Natural killer cell (primary cell): ENCODE measurements around the gene DDR2. TPM values are rescaled to one million over a fixed set of nuclear protein-coding genes. Genes with fewer than 3 reads are reported as not detected.

Source experiments
- ATAC-seq, 3 donors: fragments of 150-1000 bp in 2 of 3; fragments of 200-7000 bp in 1 of 3; cut with Tn5 transposase; 1 replicate in 1 of 3; 2 replicates in 2 of 3; pipeline ENCODE4 v1.10.0; 2021; ENCODE audit warnings: mild to moderate bottlenecking in 2 of 3, moderate library complexity in 2 of 3
- DNase-seq, 2 donors: peaks; one replicate each; pipeline versions ENCODE4 v3.0.0 to v3.0.0-alpha.2; 2013 to 2021; ENCODE audit warnings: mixed read lengths in 1 of 2
- H3K27ac ChIP-seq: one replicate; pipeline ENCODE4 v1.5.1; 2013; ENCODE audit warnings: mild to moderate bottlenecking, low read length
- H3K27me3 ChIP-seq: one replicate; pipeline ENCODE4 v1.6.1; 2013; ENCODE audit warnings: low read length; ENCODE audit not compliant: control insufficient read depth, insufficient read depth
- H3K36me3 ChIP-seq: one replicate; pipeline ENCODE4 v1.6.1; 2013; ENCODE audit warnings: low read length; ENCODE audit not compliant: control insufficient read depth, insufficient read depth
- H3K4me1 ChIP-seq: one replicate; pipeline ENCODE4 v1.6.1; 2013; ENCODE audit warnings: low read length; ENCODE audit not compliant: control insufficient read depth, insufficient read depth
- H3K4me3 ChIP-seq: one replicate; pipeline ENCODE4 v1.5.1; 2013; ENCODE audit warnings: low read length
- H3K9me3 ChIP-seq: one replicate; pipeline ENCODE4 v1.6.1; 2013; ENCODE audit warnings: low read length; ENCODE audit not compliant: control insufficient read depth, insufficient read depth
- H3K27ac Mint-ChIP-seq, 2 donors: one replicate each; pipeline ENCODE4 v1.8.0; 2022; ENCODE audit warnings: mild to moderate bottlenecking in 2 of 2, mixed read lengths in 2 of 2, moderate library complexity in 1 of 2
- H3K27me3 Mint-ChIP-seq, 2 donors: one replicate each; pipeline ENCODE4 v1.8.0; 2022; ENCODE audit warnings: low read depth in 2 of 2, mixed read lengths in 2 of 2
- H3K36me3 Mint-ChIP-seq: one replicate; pipeline ENCODE4 v1.8.0; 2022; ENCODE audit warnings: mixed read lengths
- H3K4me1 Mint-ChIP-seq, 2 donors: one replicate each; pipeline ENCODE4 v1.8.0; 2022; ENCODE audit warnings: mixed read lengths in 2 of 2
- H3K4me3 Mint-ChIP-seq: one replicate; pipeline ENCODE4 v1.8.0; 2022; ENCODE audit warnings: mild to moderate bottlenecking, moderate library complexity, mixed read lengths
- H3K9me3 Mint-ChIP-seq, 2 donors: one replicate each; pipeline ENCODE4 v1.8.0; 2022; ENCODE audit warnings: mixed read lengths in 2 of 2
- CTCF ChIP-seq: fragments of 200-600 bp; IDR thresholded peaks from one replicate; pipeline ENCODE4 v1.8.0; 2022; ENCODE audit warnings: antibody characterized with exemption
- WGBS: methylation state at CpG from one replicate; pipeline ENCODE4 v1.1.7; 2013; ENCODE audit warnings: missing lambda C conversion rate; ENCODE audit not compliant: insufficient coverage; 5-methylcytosine and 5-hydroxymethylcytosine counted together
- intact Hi-C: fragments of 100-400 bp; cut with micrococcal nuclease; formaldehyde crosslinking; loops from one replicate; pipeline ENCODE4 v1.14.2; 2022
- total RNA-seq, 4 donors: library from RNA; stranded (reverse); fragments of 120-200 nt in 1 of 4; gene quantifications; one replicate each; pipeline versions ENCODE4 v1.2.3 to v1.2.4, GENCODE V29; 2013 to 2022

DDR2 gene
- total RNA-seq, 3 donors from 2014 or later (not counting 1 experiment from before 2014, with no cell fraction given) = 1.5 to 2.0 (median 1.8) TPM

GRCh38 chr1:162612606-162613400, 19.5 kb upstream of the DDR2 start:
- intact Hi-C loops = no loop called here
- Mint-ChIP-seq H3K27me3 (no peaks in the 10 kb centered on the region), H3K27ac (no peak overlapping the region), H3K4me3 (no peak overlapping the region), H3K36me3 (peaks cover 13% of the 10 kb centered on the region), H3K4me1 (peaks cover 0 to 7% of the 10 kb centered on the region in 2 donors), H3K9me3 (peaks cover 0 to 4% of the 10 kb centered on the region in 2 donors)
- ATAC-seq (no peak), DNase-seq (no peak)
- H3K27ac ChIP-seq = no peak overlapping the region
- no peaks in the 10 kb centered on the region for H3K36me3 ChIP-seq
- peaks cover 7% of the 10 kb centered on the region for H3K9me3 ChIP-seq
- 90% methylated on average over 7 of the region's 8 CpGs for WGBS
- H3K4me1 ChIP-seq = no peaks in the 10 kb centered on the region
- no peaks in the 10 kb centered on the region for H3K27me3 ChIP-seq
- TF ChIP-seq CTCF = no peak
- no peak overlapping the region for H3K4me3 ChIP-seq

GRCh38 chr1:162616848-162617247, 15.4 kb upstream of the DDR2 start:
- Histone ChIP-seq H3K36me3 (no peaks in the 10 kb centered on the region), H3K4me3 (no peak overlapping the region), H3K4me1 (no peaks in the 10 kb centered on the region), H3K9me3 (peaks cover 7% of the 10 kb centered on the region), H3K27ac (no peak overlapping the region), H3K27me3 (no peaks in the 10 kb centered on the region)
- intact Hi-C loops = no loop called here
- peaks cover 0 to 5% of the 10 kb centered on the region in 2 donors for H3K9me3 Mint-ChIP-seq
- peaks cover 0 to 7% of the 10 kb centered on the region in 2 donors for H3K4me1 Mint-ChIP-seq
- H3K27ac Mint-ChIP-seq = no peak overlapping the region
- peaks cover 0 to 3% of the 10 kb centered on the region in 2 donors for H3K27me3 Mint-ChIP-seq
- TF ChIP-seq CTCF = no peak
- 100% methylated on average over 1 of the region's 1 CpG for WGBS
- DNase-seq (no peak), ATAC-seq (no peak)
- peaks cover 16% of the 10 kb centered on the region for H3K36me3 Mint-ChIP-seq
- no peak overlapping the region for H3K4me3 Mint-ChIP-seq

- ATAC-seq (no peak), DNase-seq (no peak)
- no peak overlapping the region for H3K27ac Mint-ChIP-seq
- H3K36me3 ChIP-seq = no peaks in the 10 kb centered on the region
- H3K9me3 Mint-ChIP-seq = peaks cover 0 to 5% of the 10 kb centered on the region in 2 donors
- H3K4me3 ChIP-seq = no peak overlapping the region
- H3K36me3 Mint-ChIP-seq = peaks cover 16% of the 10 kb centered on the region
- peaks cover 7% of the 10 kb centered on the region for H3K9me3 ChIP-seq
- intact Hi-C loops = no loop called here
- no peak overlapping the region for H3K4me3 Mint-ChIP-seq
- no peaks in the 10 kb centered on the region for H3K27me3 ChIP-seq
- H3K4me1 ChIP-seq = no peaks in the 10 kb centered on the region
- peaks cover 0 to 7% of the 10 kb centered on the region in 2 donors for H3K4me1 Mint-ChIP-seq
- no peak for TF ChIP-seq CTCF
- no peak overlapping the region for H3K27ac ChIP-seq
- H3K27me3 Mint-ChIP-seq = peaks cover 0 to 3% of the 10 kb centered on the region in 2 donors
- WGBS = no CpG with 5 or more reads among the region's 1 CpG
These were observed 14.8 kb upstream of the DDR2 start for GRCh38 chr1:162617513-162617912.
